PC-9 (cell line): ENCODE measurements around the gene MACROD2.

Experiments
- CTCF ChIP-seq: fragments of 200-600 bp; sonication (generic); conservative IDR thresholded peaks from 2 replicates; pipeline ENCODE4 v1.6.1; 2017; ENCODE audit warnings: mixed run types, antibody characterized with exemption, mild to moderate bottlenecking, moderate library complexity
- EZH2 ChIP-seq: fragments of 200-600 bp; sonication (generic); IDR thresholded peaks from 2 replicates; pipeline ENCODE4 v1.8.0; 2017; ENCODE audit warnings: antibody characterized with exemption, low read depth

- TF ChIP-seq CTCF, result no peak
- TF ChIP-seq EZH2, result no peak
These were observed 963.3 kb downstream of the MACROD2 start for GRCh38 chr20:14958626-14959025.
